GM18517 (cell line): ENCODE data around the gene IL22RA1.

Experiments used
- ATAC-seq: cut with Tn5 transposase; IDR thresholded peaks from one replicate; pipeline ENCODE4 v1.9.1; 2021; ENCODE audit warnings: mild to moderate bottlenecking, moderate library complexity; ENCODE audit not compliant: unreplicated experiment

IL22RA1 gene

DNA sequence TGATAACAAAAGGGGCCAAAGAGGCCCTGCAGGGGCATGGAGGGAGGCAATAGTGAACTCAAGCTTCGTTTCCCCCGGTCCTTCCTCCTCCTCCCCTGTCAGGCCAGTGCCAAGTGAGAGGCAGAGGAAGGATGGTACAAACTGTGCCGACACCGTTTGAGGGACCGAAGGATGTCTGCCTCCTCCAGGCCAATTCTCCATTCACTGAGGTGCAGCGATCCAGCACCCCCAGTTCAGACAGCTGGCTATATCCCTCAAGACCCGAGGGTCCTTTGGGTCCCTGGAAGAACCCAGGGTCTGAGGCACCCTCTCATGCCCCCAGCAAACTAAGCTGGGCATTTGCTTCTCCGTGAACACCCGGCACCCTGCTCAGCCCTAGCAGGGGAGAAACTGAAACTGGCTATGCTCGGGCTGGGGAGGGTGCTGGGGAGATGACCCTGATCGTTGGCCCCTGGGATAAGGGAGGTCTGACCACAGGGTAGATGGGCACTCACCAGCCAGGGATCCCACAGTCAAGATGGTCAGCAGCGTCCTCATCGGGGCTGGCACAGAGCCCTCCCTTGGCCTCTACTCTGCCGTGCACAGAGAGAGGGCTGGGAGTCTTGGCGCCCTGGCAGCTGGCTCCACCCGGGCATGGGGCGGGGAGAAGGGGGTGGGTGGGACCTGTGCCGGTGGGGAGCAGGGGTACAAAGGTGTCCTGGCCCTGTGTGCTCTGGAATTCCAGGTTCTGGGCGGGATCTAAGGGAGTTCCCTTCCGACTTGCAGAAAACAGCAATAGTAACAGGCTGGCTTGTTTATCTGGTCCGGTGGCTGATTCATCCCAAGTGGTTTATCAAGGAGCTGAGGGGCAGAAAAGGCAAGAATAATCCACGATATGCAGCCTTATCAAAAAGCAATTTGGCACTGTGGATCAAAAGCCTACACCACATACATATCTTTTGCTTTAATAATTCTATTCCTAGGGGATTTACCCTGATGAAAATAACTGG lies at the start of gene IL22RA1:
IL22RA1 (minus strand) TSS at position 595 of the 989 bp plus-strand sequence; CDS start at position 537, 58 bp downstream.
- ATAC-seq: no peak

- peak; percentile 28 for ATAC-seq
Measured at GRCh38 chr1:24191860-24192259, 48.9 kb upstream of the IL22RA1 start.

DNA sequence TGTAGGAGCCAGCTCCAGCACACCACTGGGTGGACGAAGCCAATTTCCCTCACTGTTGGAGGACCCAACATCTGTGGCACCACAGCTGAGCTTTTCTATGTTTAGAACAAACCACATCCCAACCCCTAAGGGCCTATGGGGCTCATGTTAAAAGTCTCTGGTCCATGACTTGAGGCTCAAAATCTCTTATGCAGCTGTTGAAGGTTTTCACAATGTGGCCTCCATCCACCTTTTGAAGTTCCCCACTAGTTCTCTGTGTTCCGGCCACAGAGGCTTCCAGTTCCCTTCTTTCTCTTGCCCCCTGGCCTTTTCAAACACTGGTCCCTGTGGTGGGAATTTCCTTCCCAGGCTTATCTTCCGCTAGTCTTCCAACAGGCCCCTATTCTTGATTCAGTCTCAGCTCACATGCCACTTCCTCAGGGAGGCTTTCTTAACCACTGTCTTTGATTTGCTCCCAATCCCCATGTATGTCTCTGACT lies 48.1 kb upstream of the IL22RA1 start:
- peak; percentile 55 for ATAC-seq

DNA sequence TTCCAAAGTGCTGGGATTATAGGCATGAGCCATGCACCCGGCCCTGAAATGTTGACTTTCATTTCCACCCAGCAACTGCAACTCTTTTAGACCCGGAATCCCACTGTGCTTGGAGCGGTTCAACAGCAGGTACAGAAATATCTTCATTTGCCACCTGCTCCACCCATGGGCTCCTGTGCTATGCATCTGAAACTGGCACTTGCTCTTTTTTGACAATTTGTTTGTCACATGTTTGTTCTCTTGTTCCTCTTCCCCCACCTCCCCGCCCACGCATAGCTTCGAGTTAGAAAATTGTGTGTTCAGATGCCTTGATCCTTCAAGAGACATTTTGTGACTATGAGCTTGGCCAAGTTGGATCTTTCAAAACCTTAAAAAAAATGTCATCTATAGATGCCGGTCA lies 46.6 kb upstream of the IL22RA1 start:
- ATAC-seq: peak; percentile 39

DNA sequence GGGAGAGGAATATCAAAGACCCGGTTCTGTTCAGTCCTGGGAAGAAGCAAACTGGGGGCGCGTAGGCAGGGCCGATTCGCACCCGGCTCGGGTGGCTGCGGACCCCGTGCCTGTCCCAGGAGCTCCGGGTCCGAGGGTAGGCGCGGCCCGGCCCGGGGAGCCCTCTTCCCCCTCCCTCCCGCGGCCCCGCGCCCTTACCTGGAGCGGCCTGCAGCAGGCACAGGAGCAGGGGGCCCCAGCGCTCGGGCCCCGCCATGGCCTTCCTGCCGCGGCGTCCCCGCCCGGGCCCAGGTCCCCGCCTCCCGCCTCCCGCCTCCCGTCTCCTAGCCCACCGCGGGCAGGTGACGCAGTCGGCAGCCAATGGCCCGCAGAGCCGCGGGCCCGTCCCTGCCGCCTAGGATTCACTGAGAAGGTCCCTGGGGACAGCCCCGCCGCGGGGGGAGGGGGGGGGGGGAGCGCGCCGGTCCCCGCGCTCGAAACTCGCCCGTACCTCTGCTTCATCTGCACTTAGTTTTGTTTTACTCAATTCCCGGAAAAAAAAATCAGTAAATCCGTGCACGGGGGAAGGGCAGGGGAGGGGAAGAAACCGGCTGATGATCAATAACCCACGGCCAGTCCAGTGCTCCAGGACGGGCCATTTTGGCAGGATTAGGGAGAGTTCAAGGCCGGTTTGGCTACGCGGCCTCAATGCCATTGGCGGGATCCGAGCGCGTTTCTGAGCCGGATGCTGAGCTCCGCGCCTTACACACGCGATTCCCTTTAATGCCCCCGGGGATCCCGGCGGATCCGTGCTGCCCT lies 44.3 kb upstream of the IL22RA1 start, which contains the start of gene IFNLR1:
IFNLR1 (minus strand) TSS at position 297 of the 798 bp plus-strand sequence; CDS start at position 256, 41 bp downstream.
- ATAC-seq: no peak

DNA sequence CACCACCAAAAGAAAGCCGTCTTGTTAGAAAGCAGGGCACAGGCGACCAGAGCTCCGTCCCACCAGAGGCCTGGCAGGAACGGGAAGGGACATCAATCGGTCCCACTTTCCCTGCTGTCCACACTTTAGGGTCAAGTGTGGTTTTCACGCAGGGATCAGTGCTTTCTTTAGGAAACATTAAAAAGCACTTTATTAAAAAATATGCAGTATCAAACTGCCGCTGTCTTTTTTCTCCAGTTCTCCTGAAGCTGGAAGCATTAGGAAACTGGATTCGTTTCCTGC lies 43.7 kb upstream of the IL22RA1 start:
- ATAC-seq: no peak

GRCh38 chr1:24186031-24186710 lies 43.2 kb upstream of the IL22RA1 start:
- ATAC-seq: no peak

DNA sequence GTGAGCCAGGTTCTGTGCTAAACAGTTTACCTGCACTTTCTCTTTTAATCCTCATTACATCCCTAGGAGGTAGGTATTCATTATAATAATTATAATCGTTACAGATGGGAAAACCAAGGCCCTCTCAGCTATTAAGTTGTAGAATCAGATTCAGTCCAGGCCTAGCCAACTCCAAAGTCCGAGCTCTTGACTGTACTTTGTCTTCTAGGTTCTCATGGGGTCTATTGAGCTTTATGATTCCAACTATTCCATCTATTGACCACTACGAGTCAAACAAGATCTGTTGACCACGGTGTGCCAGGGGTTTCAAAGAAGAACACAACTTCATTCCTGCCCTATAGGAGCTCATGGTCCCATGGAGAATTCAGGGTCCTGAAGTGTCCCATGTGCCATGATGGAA lies 42.1 kb upstream of the IL22RA1 start:
- ATAC-seq: no peak

DNA sequence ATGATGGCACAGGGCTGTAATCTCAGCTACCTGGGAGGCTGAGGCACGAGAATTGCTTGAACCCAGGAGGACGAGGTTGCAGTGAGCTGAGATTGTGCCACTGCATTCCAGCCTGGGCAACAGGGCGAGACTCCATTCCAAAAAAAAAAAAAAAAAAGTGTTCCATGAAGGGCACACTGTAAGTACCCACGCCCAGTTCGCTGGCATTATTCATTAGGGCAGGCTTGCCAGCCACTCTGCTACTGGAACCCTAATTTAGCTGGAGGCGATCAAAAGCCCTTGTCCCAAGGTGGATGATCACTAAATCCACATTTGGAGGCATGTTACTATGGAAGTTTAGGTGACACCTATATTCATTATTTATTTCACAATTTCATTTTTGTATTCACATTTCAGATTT lies 39.1 kb upstream of the IL22RA1 start:
- ATAC-seq: no peak

GRCh38 chr1:24181619-24182018 lies 38.7 kb upstream of the IL22RA1 start:
- ATAC-seq: no peak

- ATAC-seq: no peak
Measured at GRCh38 chr1:24180676-24181075, 37.7 kb upstream of the IL22RA1 start.

DNA sequence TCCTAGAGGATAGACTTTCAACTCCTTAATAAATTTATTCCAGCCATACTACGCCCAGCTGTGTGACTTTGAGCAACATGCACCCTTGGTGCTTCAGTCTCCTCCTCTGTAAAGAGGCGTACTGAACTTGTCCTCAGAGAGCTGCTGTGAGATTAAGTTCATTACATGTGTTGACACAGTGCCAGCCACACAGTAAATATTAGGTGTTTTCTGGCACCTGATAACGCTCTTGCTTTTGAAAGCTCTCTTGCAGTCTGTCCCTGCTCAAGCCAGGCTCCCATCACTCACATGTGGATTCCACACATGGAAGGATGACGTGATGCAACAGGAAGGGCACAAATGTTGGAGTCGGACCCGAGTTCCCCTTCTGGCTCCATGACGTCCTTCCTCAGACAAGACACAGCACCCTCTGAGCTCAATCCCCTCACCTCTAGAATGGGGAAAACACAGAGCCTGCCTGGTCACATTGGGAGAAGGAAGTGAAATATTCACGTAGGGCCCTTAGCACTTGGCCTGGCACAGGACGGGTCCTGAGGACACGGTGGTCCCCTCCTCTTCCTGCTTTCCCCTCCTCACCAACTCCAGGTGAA lies 36.4 kb upstream of the IL22RA1 start:
- ATAC-seq: no peak

- no peak for ATAC-seq
Measured at GRCh38 chr1:24178407-24178806, 35.5 kb upstream of the IL22RA1 start.

GRCh38 chr1:24177161-24177560 lies 34.2 kb upstream of the IL22RA1 start:
- ATAC-seq: no peak

DNA sequence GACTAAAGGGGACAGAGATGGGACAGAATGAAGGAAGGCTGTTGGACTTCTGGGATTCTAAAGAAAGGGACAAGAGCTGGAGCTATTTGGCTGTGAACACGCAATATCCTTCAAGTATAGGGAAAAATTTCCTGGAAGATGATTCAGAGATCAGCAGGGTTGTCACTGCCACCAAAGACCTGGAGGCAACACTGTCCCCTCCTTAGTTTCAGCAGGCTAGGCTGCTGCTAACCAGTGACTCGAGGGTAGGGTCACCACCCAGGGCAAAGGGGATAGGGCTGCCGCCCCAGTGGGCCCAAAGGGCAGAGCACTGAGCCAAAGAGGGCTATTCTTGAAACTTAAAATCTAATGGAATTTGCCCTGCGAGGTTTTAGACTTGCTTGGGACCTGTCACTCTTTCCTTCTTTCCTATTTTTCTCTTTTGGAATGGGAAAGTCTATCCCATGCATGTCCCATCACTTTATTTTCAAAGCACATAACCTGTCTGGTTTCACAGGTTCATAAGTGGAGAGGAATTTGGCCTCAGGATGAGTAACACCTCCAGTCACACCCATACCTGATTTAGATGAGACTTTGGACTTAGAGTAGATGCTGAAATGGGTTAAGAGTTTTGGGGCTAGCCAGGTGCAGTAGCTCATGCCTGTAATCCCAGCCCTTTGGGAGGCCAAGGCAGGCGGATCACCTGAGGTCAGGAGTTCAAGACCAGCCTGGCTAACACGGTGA lies 32.3 kb upstream of the IL22RA1 start:
- no peak for ATAC-seq

DNA sequence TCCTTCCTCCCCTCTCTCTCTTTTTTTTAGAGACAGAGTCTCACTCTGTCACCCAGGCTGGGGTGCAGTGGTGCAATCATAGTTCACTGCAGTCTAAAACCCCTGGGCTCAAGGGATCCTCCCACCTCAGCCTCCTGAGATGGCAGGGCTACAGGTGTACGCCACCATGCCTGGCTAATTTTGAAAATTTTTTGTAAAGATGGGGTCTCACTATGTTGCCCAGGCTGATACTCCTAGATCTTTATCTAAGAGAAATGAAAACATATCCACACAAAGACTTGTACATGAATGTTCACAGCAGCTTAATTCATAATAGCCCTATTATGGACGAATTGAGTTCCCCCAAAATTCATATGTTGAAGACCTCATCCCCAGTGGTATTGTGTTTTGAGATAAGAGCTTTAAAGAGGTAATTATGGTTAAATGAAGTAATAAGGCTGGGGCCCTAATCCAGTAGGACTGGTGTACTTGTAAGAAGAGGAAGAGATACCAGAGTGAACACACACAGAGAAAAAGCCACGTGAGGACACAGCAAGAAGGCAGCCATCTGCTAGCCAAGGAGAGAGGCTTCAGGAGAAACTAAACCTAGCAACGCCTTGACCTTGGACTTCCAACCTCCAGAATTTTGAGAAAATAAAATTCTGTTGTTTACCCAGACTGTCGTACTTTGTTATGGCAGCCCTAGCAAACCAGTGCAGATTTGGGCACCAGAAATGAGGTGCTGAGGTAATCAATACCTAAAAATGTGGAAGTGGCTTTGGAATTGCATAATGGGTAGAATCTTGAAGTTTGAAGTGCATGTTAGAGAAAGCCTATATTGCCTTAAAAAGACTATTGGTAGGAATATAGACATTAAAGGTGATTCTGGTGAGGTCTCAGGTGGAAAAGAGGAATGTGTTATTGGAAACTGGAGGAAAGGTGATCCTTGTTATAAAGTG lies 31.0 kb upstream of the IL22RA1 start:
- ATAC-seq: no peak

- no peak for ATAC-seq
Measured at GRCh38 chr1:24172598-24172997, 29.7 kb upstream of the IL22RA1 start.

- ATAC-seq: no peak
Measured at GRCh38 chr1:24169286-24169685, 26.3 kb upstream of the IL22RA1 start.

DNA sequence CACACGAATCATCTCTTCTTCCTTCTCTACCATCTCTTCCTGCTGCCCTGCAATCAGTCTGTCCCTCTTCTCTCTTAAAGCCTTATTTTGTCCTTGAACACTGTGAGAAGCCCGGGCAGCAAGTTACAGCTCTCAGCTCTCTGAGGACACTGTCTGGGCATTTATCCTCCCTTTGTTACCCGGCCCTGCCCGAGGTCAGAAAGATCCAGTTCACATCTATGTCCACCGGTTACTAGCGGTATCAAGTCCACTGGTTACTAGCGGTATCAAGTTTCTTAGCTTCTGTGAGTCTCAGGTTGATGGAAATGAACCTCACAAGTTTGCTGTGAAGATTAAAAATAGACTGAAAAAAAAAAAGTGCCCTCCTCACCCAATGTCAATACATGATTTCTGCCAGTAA lies 25.3 kb upstream of the IL22RA1 start:
- ATAC-seq: no peak
